HG02970 (cell line): Measurements from ENCODE around the gene CRELD2.

Experiments
- ATAC-seq: cut with Tn5 transposase; IDR thresholded peaks from one replicate; pipeline ENCODE4 v1.9.1; 2021; ENCODE audit warnings: mild to moderate bottlenecking, moderate library complexity, moderate number of reproducible peaks; ENCODE audit not compliant: unreplicated experiment, low FRiP score

The CRELD2 gene

GRCh38 chr22:49965091-49966040 lies 46.9 kb downstream of the CRELD2 start:
- no peak for ATAC-seq

DNA sequence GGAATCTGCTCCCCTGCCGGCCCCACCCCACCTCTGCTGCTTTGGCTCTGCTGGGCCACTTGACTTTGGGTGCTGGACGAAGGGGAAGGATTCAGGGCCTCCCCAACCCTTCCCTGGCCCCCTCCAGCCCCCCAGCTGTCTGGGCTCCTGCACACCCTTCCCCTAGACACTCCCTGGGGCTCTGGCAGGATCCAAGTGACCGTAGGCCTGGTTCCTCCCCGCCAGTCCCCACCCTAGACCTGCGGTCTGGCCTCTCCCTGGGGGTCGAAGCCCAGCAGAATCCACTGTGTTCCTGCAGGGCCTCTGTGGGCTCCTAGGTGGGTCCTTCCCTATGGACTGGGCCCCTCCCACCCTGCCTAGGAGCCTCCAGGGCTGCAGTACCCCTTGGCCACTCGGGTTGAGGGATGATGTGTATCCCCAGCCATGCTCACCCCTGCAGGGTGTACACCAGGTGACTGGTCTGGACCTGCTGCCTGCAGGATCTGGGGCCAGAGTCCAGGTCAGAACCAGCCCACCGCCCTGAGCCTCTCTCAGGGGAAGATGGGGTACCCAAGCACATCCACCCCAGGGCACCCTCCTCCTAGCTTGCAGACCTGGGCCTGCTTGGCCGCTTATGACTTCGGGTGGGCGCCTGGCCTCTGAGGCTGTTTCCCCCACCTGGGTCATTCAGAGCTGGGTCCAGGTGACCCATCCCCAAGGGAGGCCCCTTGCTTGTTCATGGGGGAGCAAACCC lies 47.8 kb downstream of the CRELD2 start:
- no peak for ATAC-seq

GRCh38 chr22:49966774-49967705 lies 48.6 kb downstream of the CRELD2 start:
- ATAC-seq, result no peak

DNA sequence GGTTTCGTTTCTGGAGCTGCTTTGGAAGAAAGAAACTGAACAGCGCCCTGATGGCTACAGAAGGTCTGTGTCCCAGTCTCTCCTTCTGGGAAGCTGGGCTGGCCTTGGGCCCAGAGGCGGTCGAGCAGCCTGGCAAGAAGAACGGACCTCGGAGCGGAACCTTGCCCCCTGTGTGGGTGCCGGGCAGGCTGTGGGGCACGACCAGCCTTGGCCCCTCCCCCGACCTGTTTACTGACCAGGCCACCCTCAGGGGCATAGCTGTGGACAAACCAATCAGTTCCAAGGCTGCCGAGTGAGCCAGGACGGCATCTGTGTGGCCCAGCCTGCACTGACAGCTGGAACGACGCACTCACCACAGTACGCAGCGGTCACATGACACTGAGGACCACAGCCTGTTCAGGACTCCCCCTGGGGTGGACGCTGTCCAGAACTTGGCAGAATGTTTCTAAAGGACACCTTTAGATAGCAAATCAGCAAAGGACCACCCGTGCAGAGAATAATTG lies 49.3 kb downstream of the CRELD2 start:
- no peak for ATAC-seq

DNA sequence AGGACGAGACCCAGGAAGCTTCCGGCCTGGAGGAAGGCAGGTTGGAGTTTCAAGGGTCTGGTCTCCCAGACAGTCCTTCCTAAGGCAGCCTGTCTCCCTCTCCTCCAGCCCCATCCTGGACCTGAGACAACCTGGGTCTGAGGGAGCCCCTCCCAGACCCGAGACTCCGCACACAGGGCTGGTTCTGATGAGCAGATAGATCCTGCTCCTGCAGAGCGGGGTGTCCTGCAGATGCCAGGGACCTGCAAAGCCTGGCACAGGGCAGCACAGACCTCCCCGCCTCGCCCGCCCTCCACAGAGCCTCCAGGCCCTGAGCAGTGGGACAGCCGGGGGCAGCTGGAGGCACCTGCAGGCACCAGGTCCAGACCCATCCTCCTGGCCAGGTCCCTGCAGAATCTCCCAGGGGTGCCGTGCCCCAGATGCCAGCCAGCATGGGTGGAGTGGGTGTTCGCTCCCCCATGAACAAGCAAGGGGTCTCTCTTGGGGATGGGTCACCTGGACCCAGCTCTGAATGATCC lies 49.9 kb downstream of the CRELD2 start:
- no peak for ATAC-seq

DNA sequence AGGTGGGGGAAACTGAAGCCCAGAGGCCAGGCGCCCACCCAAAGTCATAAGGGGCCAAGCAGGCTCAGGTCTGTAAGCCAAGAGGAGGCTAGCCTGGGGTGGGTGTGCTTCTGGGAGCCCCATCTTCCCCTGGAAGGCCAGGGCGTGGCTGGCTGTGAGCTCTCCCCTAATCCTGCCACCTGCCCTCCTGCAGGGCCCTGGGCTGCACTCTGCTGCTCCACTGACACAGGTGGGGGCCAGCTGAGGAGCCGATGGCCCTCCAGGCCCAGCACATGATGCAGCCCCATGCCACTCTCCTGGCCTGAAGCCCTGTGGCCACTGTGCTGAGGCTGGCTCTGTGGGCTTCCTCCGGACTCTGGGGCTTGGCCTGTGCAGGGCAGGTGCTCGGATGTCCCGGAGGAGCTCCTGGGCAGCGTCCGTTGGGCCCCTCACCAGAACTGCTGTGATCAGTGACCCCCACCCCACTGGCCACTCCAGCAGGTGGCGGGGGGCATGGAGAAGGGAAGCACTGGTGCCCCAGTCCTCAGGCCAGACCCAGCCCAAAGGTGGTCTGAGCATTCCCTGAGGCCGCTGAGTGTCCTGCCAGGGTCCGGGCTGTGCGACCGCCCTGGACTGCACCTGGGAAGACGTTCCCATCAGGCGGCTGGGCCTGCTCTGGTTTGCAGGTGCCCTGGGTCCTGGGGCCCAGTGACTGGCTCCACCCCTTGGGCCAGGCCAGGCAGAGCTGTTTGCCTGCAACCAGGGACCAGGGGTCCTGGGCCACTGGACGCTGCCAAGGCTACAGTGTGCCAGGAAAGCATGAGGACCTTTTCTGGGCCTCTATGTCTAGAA lies 50.6 kb downstream of the CRELD2 start:
- no peak for ATAC-seq

- peak; percentile 5 for ATAC-seq
Observed at GRCh38 chr22:49969751-49970527, 51.5 kb downstream of the CRELD2 start.

GRCh38 chr22:49970528-49971231 lies 52.2 kb downstream of the CRELD2 start:
- peak; percentile 47 for ATAC-seq

- ATAC-seq, result peak; percentile 25
Observed at GRCh38 chr22:49971232-49972162, 53.1 kb downstream of the CRELD2 start.

GRCh38 chr22:49972163-49973017 lies 54.0 kb downstream of the CRELD2 start:
- ATAC-seq, result no peak

- no peak for ATAC-seq
Observed at GRCh38 chr22:49973018-49973961, 54.9 kb downstream of the CRELD2 start.

- ATAC-seq, result no peak
Observed at GRCh38 chr22:49975543-49976389, 57.3 kb downstream of the CRELD2 start.

DNA sequence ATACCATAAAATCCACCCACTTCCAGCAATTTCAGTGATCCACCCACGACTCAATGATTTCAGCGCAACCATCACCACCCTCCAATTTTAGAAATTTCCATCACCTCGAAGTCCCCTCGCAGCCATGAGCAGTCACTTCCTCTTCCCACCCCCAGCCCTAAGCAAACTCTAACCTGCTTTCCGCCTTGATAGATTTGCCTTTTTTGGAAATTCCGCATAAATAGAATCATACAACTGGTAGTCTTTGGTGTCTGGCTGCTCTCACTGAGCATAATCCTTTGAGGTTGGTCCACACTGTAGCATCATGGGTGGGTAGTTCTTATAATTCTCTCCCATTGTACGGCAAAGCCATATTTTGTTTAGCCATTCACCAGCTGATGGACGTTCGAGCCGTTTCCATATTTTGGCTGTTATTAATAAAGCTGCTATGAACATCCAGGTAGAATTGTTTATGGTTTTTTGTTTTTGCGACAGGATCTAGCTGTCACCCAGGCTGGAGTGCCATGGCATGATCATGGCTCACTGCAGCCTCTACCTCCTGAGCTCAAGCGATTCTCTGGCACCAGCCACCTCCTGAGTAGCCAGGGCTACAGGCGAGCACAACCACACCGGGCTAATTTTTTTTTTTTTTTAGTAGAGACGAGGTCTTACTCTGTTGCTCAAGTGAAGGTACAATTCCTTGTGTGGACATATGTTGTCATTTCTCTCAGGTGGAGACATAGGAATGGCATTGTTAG lies 58.2 kb downstream of the CRELD2 start:
- ATAC-seq, result no peak
